ENCODE data around the gene NBEAL2. TPM values are rescaled to one million over a fixed set of nuclear protein-coding genes. Genes with fewer than 3 reads are reported as not detected.
"Not testable (repeated sequence)": the region's sequence is repeated elsewhere in the genome, so short reads cannot be mapped to it uniquely, and the experiment has no call there.

Gene NBEAL2
- polyA plus RNA-seq, 4 donors = 25.5 to 51.8 (median 40.5) TPM

DNA sequence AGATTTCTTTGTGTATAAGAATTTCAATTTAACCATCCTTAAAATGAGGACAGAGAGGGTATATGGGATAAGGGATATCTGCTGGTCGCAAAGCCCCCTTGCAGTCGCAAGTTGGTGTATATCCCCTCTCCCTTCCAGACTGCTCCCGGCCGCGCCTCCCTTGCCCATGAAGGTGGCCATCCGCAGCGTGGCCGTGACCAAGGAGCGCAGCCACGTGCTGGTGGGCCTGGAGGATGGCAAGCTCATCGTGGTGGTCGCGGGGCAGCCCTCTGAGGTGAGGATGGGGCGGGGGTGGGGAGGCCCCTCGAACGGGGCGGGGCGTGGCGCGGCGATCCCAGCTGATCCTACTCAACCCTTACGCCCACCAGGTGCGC lies 29.4 kb downstream of the NBEAL2 start:
- no peak for DNase-seq (ENCODE audit: low read depth in 4 of 4, low spot score in 2 of 4)

DNA sequence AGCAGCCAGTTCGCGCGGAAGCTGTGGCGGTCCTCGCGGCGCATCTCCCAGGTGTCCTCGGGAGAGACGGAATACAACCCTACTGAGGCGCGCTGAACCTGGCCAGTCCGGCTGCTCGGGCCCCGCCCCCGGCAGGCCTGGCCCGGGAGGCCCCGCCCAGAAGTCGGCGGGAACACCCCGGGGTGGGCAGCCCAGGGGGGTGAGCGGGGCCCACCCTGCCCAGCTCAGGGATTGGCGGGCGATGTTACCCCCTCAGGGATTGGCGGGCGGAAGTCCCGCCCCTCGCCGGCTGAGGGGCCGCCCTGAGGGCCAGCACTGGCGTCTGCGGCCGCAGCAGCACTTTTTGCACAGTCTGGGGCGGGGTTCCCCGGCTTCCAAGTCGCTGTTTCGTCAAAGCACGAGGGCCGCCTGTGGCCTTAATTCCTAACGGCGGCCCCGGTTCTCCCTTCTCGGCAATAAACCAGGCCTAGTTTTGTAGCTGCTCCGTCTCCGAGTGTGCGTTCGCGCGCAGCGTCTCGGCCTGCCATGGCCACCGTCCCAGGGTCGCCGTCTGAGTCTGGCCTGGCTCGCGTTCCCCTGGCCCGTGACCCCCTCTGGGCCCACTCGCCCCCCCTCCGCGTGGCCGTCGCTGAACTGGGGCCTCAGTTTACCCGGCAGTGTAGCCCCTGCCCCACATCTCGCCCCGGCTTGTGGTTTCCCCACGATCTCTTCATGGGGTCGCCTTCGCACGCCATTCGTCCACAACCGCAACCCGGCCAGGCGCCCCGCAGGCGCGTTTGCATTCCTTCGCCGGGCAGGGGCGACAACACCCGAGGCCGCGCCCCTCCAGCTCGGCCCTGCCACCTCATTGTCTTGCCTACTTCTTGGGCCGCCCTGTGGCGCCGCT lies 30.0 kb downstream of the NBEAL2 start:
- peak; percentile 70 to 85 (median 80) for DNase-seq (ENCODE audit: low read depth in 4 of 4, low spot score in 2 of 4)

DNA sequence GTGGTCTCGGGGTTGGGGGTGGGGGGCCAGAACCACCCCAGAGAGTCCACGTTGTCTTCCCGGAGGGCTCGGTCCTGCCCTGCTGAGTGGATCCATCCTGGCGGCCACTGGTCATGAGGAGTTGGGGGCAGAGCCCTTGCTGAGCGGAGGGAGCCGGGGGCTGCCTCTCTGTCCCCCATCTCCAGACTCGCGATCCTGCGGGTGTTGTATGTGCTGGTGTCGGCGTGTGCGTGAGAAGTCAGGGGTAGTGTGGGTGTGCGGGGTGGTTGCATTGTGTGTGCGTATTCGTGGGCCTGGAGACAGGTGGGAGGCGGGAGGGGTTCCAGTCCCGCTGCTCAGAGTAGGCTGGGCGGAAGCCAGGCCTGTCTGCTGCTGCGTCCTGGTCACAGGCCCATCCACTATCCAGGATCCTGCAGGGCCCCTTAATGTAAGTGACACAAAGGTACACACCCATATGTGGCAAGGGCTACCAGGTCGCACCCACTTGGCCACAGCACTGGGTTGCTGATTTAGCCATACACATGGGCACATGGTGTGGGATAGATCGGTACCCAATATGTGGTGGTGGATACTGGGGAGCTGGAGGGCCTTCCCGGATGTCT lies 30.7 kb downstream of the NBEAL2 start:
- no peak for DNase-seq (ENCODE audit: low read depth in 4 of 4, low spot score in 2 of 4)

DNA sequence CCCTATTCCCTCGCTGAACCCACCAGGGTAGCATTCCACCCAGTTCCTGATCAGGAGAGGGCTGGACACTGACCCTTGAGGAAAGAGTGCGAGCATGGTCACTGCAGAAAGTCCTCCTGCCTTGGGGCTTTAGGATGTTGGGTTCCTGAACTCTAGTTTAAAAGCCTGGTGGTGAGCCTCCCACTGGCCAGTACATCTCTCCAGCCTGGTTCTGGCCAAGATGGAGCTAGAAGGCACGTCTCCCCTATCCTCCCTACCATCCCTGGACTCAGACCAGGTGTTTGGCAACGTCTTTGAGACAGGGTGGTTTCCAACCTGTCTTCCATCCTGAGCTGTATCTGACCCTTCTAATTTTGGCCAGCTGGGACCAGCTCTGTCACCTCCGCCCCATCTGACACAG lies 31.4 kb downstream of the NBEAL2 start:
- DNase-seq (ENCODE audit: low read depth in 4 of 4, low spot score in 2 of 4) = no peak

DNA sequence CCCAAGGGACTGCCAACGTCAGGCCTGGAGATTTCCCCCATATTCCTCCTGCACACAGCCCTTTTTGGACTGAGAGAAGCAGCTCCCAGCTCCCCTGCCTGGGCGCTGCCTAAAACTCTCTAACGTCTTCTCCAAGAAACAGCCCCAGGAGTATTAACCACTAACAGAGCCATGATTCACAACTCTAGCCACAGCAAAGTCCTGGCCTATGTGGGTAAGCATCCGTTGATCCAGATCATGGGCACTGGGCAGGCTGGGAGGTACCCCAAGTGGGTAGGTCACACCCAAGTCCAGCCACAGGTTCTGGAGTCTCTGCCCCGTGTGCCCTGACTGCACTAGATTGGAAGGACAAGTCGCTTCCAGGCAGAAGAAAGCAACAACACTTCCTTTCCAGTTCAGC lies 31.9 kb downstream of the NBEAL2 start:
- DNase-seq (ENCODE audit: low read depth in 4 of 4, low spot score in 2 of 4) = no peak

DNA sequence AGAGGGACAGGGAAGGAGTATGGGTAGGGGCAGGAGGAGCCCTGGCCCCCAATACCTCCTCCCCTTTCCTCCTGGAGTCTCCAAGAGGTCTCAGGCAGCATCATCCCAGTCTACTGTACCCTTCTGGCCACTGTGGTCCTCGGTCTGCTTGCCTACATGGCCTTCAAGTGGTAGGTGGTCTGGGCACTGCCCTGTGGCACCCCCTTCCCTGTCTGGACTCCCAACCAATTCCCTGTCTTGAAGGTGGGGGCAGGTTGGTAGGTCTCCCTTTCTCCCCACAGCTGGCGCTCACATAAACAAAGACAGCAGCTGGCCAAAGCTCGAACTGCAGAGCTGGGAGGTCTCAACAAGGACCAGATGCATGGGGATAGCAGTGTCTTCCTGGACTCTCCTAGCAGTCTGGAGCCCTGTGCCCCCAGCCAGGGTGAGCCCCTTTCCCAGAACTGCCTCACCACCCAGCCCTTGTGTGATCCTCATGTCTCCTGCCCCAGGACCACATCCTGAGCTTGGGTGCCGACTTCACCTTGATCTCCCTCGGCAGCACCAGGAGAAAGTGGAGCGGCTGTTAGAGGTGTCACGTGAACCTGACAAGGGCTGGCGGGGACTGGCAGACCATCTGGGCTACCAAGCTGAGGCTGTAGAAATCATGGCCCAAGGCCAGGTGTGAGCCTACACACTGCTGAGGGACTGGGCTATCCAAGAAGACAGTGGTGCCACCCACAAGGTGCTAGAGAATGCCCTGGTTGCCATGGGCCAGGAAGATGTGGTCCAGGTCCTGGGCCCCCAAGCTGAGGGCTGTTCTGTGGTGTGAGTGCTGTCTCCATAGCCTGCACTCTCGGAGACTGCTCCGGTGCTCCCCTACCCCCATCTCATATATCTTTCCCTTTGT lies 33.1 kb downstream of the NBEAL2 start:
- no peak for DNase-seq (ENCODE audit: low read depth in 4 of 4, low spot score in 2 of 4)

DNA sequence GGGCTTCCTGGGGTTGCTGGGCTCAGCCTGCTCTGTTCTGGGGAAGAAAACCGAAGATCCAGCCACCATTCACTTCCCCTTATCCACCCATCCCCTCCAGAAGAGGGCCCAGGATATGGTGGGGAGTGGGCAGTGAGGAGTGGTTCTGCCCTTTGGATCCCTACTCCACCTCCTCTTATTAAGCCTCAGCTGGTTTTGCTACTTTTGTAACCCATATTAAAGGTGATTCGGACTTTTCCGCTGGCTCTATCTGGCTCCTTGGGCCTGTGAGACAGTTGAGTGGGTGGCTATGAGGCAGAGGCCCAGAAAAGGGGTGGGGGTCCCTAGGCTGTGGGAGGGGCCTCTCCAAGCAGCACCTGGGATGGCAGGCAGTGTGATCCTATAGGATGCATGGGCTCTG lies 33.8 kb downstream of the NBEAL2 start:
- DNase-seq (ENCODE audit: low read depth in 4 of 4, low spot score in 2 of 4) = no peak

DNA sequence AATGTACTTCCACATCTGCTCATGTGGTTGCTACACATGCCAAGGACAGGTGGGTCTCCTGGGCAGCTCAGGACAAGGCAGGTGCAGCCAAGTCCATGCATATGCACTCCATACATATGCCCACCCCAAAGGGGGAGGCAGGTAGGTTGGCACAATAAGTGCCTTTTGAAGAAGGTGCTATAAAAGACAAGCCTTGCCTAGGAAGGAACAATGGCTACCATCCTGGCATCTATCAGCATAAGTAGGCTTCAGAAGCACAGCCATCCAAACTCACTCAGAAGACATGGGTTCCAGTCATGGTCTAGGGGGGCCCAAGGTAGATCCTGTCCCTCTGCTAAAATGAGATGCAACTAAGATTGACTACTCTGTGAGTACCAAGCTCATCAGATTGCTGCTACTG lies 34.6 kb downstream of the NBEAL2 start:
- DNase-seq (ENCODE audit: low read depth in 4 of 4, low spot score in 2 of 4) = no peak

DNA sequence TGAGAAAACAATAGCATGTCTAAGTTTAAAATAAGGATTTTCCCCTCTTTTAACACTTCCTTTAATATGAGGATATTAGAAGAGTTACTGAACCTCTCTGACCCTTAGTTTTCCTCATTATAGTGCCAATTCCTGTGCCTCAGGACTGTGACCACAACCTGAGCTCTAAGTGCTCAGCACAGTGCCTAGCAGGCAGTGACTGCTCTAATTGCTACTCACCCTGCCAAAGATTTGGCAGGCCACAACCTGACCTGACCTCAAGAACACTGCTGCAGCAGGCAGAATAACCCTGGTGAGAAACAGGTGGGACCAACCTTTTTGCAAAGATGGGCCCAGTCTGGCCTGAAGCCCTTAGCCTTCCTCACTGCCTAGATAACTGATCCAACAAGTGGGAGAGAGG lies 35.7 kb downstream of the NBEAL2 start:
- no peak for DNase-seq (ENCODE audit: low read depth in 4 of 4, low spot score in 2 of 4)

DNA sequence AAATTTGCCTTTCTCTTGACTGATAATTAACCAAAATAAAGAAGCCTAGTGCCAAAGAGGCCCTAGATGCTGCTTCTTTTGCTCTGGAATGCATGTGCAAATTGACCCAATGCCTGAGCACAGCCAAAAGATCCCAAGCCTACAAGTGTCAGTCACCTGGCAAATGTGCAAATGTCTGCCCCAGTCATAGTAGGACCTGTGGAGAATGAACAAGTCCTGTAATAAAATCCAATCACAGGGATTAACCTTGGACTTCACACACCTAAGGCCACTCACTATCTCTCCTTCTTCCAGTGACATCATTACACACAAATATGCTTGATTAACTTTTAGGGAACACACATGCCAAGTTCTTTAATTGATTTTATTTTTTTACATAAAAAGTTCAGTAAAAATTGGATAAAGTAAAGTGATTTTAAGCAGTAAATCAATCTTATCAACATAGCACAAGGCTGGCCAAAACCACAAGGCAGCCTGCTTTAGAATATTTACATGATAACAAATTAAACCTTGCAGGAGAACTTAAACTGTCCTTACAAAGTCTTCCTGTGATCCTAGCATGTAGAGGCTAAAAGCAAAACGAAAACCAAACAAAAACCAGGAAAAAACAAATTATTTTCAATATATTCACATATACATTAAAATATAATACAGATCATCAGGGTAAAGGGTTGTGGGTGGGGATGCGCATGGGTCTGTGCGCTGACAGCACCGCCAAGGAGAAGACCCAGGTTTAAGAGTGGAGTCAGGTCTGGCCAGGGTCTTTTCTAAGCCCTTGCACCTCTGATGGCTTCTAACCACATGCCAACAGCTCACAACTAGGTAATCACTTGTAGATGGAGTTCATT lies 36.8 kb downstream of the NBEAL2 start:
- DNase-seq (ENCODE audit: low read depth in 4 of 4, low spot score in 2 of 4) = no peak

DNA sequence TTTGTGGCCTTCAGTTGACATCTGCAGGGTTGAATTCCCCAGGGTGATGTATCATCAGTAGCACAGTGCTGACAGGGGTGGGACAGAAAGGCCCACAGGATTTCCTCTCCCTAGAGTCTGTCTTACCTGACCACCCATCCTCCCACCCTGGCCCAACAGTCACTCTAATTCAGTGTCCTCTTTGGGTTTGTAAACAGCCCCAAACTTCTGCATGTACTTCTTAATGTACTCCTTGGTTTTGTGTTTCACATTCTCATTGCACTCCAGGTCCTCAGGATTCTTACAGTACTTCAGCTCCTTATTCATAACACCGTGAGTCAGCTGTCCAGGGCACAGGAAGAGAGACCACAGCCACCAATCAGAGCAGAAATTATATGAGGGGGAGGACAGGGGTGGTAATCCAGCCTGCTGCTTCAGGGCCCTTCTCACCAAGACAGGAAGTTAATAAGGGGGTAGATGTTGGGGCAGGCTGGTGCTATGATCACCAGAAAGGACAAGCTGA lies 37.5 kb downstream of the NBEAL2 start:
- DNase-seq (ENCODE audit: low read depth in 4 of 4, low spot score in 2 of 4) = no peak

DNA sequence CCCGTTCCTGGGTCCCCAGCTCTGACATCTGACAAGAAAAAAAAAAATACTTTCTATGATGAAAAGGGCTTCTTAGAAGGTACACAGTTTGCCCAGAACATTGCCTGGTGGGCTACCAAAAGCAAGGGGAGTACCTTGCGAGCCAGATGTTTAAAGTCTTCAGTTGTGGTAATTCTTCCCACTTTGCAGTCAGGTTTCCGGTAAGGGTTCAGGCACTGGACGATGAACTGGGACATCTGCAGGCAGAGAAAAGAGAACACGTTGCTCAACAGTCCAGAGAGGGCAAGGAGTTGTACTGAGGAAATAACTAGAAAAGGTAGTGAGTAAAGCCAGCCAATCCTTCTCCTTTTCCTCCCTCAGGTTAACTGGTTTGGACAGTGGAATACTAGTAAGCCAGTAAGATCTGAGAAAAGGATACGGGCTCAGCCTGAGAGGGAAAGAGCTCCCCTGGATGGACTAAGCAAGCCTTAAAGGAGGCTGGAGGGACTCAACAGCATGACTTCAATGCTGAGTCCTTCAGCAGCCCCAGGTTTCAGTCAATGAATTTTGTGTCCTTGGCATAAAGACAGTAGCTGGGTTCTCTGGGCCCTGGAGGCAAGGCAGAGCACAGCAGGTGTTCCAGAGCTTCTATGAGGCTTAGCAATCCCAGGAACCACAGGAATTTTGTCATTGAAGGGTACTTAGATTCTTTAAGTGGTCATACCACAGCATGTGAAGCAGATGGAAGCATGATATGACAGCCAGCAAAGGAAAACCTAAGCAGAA lies 38.2 kb downstream of the NBEAL2 start:
- no peak for DNase-seq (ENCODE audit: low read depth in 4 of 4, low spot score in 2 of 4)

DNA sequence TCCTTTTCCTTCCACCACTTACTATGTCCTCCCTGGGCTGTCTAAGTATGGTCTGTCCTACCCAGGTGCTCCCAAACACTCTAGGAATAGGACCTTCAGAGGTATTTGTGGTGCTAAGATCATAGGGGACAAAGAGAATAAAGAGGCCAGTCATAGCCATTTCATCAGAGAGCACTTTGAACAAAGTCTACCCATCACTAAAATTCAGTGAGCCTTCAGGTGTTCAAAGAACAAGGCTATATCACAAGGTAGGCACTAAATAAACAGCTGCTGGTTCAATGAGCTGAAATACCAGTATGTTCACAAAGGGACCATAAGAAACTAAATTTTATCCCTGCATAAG lies 38.8 kb downstream of the NBEAL2 start:
- DNase-seq (ENCODE audit: low read depth in 4 of 4, low spot score in 2 of 4) = no peak

DNA sequence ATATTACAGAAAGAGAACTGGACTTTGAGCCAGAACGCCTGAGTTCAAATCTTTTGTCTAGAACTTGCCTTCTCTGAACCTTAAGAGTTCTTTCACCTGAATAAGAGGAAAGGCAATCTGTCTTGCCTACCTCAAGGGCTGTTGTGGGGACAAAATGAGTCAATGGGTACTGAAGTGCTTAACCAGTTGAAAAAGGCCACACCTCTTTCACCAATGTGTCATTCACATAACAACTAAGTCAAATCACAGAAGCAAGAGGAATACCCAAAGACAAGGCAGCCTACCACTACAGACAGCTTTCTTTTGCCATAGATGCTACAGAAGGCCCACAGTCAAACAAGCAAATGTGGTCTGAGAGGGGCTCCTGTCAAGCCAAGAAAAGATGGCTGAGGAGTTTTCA lies 39.7 kb downstream of the NBEAL2 start:
- DNase-seq (ENCODE audit: low read depth in 4 of 4, low spot score in 2 of 4) = no peak

DNA sequence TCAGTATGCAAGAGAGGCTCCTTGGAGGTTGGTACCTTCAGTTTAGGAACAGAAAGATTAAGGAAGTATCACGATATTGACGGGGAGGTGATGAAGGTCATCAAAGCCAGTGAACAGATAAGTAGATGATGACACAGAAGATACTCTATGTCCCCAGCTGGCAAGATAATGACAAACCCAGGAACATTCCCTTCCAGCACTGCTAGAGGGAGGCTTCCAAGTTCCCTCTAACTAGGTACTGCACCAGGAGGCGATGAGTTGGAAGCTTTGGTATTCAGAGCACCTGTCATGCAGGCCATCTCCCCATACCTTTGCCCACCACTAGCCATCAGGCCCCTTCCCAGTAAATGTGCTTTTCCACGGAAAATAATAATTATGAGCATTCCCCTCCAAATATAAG lies 40.8 kb downstream of the NBEAL2 start:
- DNase-seq (ENCODE audit: low read depth in 4 of 4, low spot score in 2 of 4) = no peak

DNA sequence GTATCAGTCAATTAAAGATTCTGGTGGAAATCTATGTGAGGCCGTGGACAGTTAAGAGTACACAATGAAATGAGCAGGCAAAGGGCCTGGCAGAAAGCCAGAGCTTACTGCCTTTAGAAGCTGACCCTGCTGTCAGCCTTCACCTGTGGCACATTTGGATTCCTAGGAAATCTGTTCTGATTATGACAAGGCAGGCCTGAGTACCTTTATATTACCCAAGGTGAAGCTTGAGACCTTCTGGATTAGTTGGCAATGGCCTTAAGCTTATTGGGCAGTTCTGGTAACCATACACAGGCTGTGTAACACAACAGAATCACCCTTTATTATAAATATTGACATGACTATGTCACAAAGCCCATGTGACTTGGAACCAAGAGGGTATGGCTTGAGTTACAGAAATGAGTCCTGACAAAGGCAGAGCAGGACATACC lies 43.2 kb downstream of the NBEAL2 start:
- no peak for DNase-seq (ENCODE audit: low read depth in 4 of 4, low spot score in 2 of 4)

DNA sequence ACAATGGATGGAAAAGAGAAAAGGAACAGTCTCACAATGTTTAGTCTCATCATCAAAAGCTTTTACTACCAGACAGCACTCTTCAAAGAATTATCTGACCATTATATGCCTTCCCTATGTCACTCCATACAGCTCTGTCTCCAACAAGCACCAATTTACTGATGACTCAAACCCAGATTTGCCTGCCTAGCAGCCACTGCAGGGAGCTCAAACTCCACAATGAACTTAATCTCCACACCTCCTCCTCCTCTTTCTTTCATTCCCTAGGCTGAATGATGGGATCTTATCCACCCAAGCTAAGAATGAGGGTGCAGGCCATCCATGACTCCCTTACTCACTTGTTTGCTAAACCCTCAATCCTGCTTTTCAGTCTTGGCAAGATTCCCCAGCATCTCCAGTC lies 45.5 kb downstream of the NBEAL2 start:
- no peak for DNase-seq (ENCODE audit: low read depth in 4 of 4, low spot score in 2 of 4)

DNA sequence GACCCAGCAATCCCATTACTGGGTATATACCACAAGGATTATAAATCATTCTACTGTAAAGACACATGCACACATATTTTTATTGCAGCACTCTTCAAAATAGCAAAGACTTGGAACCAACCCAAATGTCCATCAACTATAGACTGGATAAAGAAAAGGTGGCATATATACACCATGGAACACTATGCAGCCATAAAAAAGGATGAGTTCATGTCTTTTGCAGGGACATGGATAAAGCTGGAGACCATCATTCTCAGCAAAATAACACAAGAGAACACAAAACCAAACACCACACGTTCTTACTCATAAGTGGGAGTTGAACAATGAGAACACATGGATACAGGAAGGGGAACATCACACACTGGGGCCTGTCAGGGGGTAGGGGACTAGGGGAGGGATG lies 47.0 kb downstream of the NBEAL2 start:
- not testable (repeated sequence) for DNase-seq (ENCODE audit: low read depth in 4 of 4, low spot score in 2 of 4)

DNA sequence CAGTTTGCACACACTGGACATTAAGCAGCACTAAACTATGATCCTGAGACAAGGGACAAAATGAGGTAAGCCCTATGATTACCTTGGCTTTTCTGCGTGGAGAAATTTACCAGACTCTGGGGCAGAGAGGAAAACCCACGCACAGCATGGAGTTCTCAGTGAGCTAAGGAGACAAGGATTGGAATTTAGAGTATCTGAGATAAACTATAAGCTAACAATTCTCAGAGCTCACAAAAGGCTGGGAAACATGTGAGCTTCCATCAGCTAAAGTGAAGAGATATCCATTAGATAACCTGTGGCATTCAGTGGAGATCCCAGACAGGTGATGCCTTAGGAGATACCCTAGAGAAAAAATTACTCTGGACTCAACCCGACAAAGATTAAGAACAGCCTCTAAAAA lies 48.7 kb downstream of the NBEAL2 start:
- no peak for DNase-seq (ENCODE audit: low read depth in 4 of 4, low spot score in 2 of 4)

DNA sequence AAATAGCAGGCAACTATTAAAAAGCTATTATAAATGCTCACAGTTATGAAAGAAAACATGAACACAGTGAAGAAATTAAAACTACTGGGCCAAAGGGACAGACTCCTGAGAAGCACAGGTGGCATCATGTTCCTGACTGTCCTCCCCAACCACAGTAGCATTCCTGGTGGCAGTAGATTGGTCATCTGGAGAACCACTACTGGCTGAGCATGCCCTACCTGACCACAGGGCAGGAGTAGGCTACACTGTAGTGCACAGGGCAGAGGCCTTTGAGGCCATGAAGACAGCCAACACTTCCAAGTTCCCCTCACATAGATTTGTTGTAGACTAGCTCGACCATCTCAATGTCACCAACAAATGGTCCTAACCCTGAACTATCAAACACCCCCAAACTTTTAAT lies 49.2 kb downstream of the NBEAL2 start:
- no peak for DNase-seq (ENCODE audit: low read depth in 4 of 4, low spot score in 2 of 4)

All from left renal cortex interstitium (tissue), 4 donors.